SK-N-SH (cell line): ENCODE results near the gene ARAF. TPM values are rescaled to one million over a fixed set of nuclear protein-coding genes. Genes with fewer than 3 reads are reported as not detected.

Experiments
- CTCF ChIA-PET: fragments of 300-600, 350-600 bp; formaldehyde crosslinking; extraction: SDS; loops from one replicate; lab custom pipeline; 2021; lab: Yijun Ruan, JAX
- POLR2A ChIA-PET: fragments of 350-600 bp; sonication (Branson Sonifier 250); formaldehyde crosslinking; extraction: SDS; loops from one replicate; lab custom pipeline; 2020; ENCODE audit warnings: antibody characterized with exemption, inconsistent platforms; lab: Yijun Ruan, JAX
- DNase-seq: peaks from one replicate; pipeline ENCODE4 v3.0.0; 2012
- H2AFZ ChIP-seq: fragments of 200-600 bp; sonication (generic); 2 replicates; pipeline ENCODE4 v1.8.1; 2016; ENCODE audit warnings: antibody characterized with exemption, mild to moderate bottlenecking, low read depth
- H3F3A ChIP-seq: fragments of 200-600 bp; sonication (generic); replicated peaks from 2 replicates; pipeline ENCODE3; 2016; ENCODE audit warnings: antibody characterized with exemption, mild to moderate bottlenecking; ENCODE audit not compliant: insufficient read depth
- H3K27ac ChIP-seq, 2 experiments: fragments of 200-500 bp in 1 of 2; fragments of 200-600 bp in 1 of 2; sonication (Bioruptor generic) in 1 of 2; sonication (generic), shearing (Covaris generic) in 1 of 2; 2 replicates each; pipeline versions ENCODE4 v1.5.1 to v1.6.1; 2014 to 2016; ENCODE audit warnings: low read depth in 2 of 2, inconsistent platforms in 1 of 2, low read length in 1 of 2, mild to moderate bottlenecking in 1 of 2, mixed read lengths in 1 of 2
- H3K27me3 ChIP-seq: fragments of 200-600 bp; sonication (generic), shearing (Covaris generic); 2 replicates; pipeline ENCODE4 v1.6.1; 2016; ENCODE audit warnings: mixed run types; ENCODE audit not compliant: insufficient read depth
- H3K36me3 ChIP-seq, 2 experiments: fragments of 200-500 bp in 1 of 2; fragments of 200-600 bp in 1 of 2; sonication (Bioruptor generic) in 1 of 2; sonication (generic) in 1 of 2; replicated peaks in 1 of 2; 2 replicates each; pipeline versions ENCODE3 to v1.5.1; 2014 to 2016; ENCODE audit warnings: low read length in 1 of 2, mild to moderate bottlenecking in 1 of 2; ENCODE audit not compliant: insufficient read depth in 2 of 2, control insufficient read depth in 1 of 2
- H3K4me1 ChIP-seq, 2 experiments: fragments of 200-500 bp in 1 of 2; fragments of 200-600 bp in 1 of 2; sonication (Bioruptor generic) in 1 of 2; sonication (generic), shearing (Covaris generic) in 1 of 2; 2 replicates each; pipeline versions ENCODE4 v1.5.1 to v1.6.1; 2014 to 2016; ENCODE audit warnings: low read depth in 1 of 2, low read length in 1 of 2, mixed run types in 1 of 2; ENCODE audit not compliant: insufficient read depth in 2 of 2, control insufficient read depth in 1 of 2
- H3K4me2 ChIP-seq: fragments of 200-600 bp; sonication (generic), shearing (Covaris generic); 2 replicates; pipeline ENCODE4 v1.6.1; 2017; ENCODE audit warnings: mixed run types
- H3K4me3 ChIP-seq, 2 experiments: fragments of 200-500 bp in 1 of 2; fragments of 200-600 bp in 1 of 2; sonication (Bioruptor generic) in 1 of 2; sonication (generic), shearing (Covaris generic) in 1 of 2; 2 replicates each; pipeline versions ENCODE4 v1.5.1 to v1.8.1; 2014 to 2016; ENCODE audit warnings: low read depth in 2 of 2, inconsistent platforms in 1 of 2, low read length in 1 of 2, mild to moderate bottlenecking in 1 of 2, mixed read lengths in 1 of 2, moderate library complexity in 1 of 2
- H3K79me2 ChIP-seq: fragments of 200-600 bp; sonication (generic); 2 replicates; pipeline ENCODE4 v1.8.1; 2017; ENCODE audit warnings: mild to moderate bottlenecking; ENCODE audit not compliant: insufficient read depth
- H3K9ac ChIP-seq: fragments of 200-600 bp; sonication (generic); 2 replicates; pipeline ENCODE4 v1.6.1; 2017; ENCODE audit warnings: mixed run types
- H3K9me2 ChIP-seq: fragments of 200-600 bp; sonication (generic); 2 replicates; pipeline ENCODE4 v1.6.1; 2017; ENCODE audit warnings: mixed run types
- H3K9me3 ChIP-seq: fragments of 200-600 bp; sonication (generic); 2 replicates; pipeline ENCODE4 v1.6.1; 2017; ENCODE audit warnings: mixed run types, mild to moderate bottlenecking, moderate library complexity
- H4K20me1 ChIP-seq: fragments of 200-600 bp; sonication (generic); 2 replicates; pipeline ENCODE4 v1.6.1; 2017; ENCODE audit warnings: mild to moderate bottlenecking, mixed run types; ENCODE audit not compliant: insufficient read depth
- CHD2 ChIP-seq: fragments of 150-350 bp; IDR thresholded peaks from 2 replicates; pipeline ENCODE4 v1.6.1; 2018; ENCODE audit warnings: low read length; ENCODE audit not compliant: partially characterized antibody
- GABPA ChIP-seq: IDR thresholded peaks from 2 replicates; pipeline ENCODE4 v1.4.0; 2012; ENCODE audit warnings: low read depth, mild to moderate bottlenecking
- MEF2A ChIP-seq: IDR thresholded peaks from 2 replicates; pipeline ENCODE4 v1.4.0; 2012; ENCODE audit warnings: low read depth, borderline replicate concordance
- NFIC ChIP-seq: IDR thresholded peaks from 2 replicates; pipeline ENCODE4 v1.4.0; 2012; ENCODE audit warnings: borderline replicate concordance
- RAD21 ChIP-seq: IDR thresholded peaks from 2 replicates; pipeline ENCODE4 v1.6.1; 2012; ENCODE audit warnings: mild to moderate bottlenecking, low read length
- REST ChIP-seq: IDR thresholded peaks from 2 replicates; pipeline ENCODE4 v1.6.1; 2012; ENCODE audit warnings: mild to moderate bottlenecking, low read depth, low read length, moderate library complexity
- RFX5 ChIP-seq: IDR thresholded peaks from 2 replicates; pipeline ENCODE4 v1.6.1; 2012; ENCODE audit warnings: mild to moderate bottlenecking, improper control_type of control experiment, low read length
- SMC3 ChIP-seq: IDR thresholded peaks from 2 replicates; pipeline ENCODE4 v1.6.1; 2012; ENCODE audit warnings: low read depth, low read length, improper control_type of control experiment
- WGBS: methylation state at CpG from one replicate; pipeline ENCODE4 v1.1.6; 2017; ENCODE audit warnings: low lambda C conversion rate; 5-methylcytosine and 5-hydroxymethylcytosine counted together
- polyA plus RNA-seq, 3 experiments: library from polyadenylated mRNA; depleted of rRNA; stranded (reverse); fragments of >200 nt; gene quantifications; 2 replicates each; pipeline ENCODE4 v1.2.3, GENCODE V29; 2012
- TF ChIP-seq, protein P1 (sequence below): IDR thresholded peaks from 2 replicates; pipeline ENCODE4 v1.4.0; 2012; ENCODE audit warnings: low read depth, borderline replicate concordance

Gene ARAF
- polyA plus RNA-seq, 1 of the 3 experiments (the other 2 are of a cell fraction), result 48.6 TPM

GRCh38 chrX:47579537-47579936 is 18.5 kb downstream of the ARAF start:
- H3K36me3 ChIP-seq, result no peaks in the 10 kb centered on the region
- H2AFZ ChIP-seq, result no peak overlapping the region
- CTCF ChIA-PET, result no interaction called here
- H3K9me3 ChIP-seq, result no peaks in the 10 kb centered on the region
- peaks cover 0 to 2% of the 10 kb centered on the region in 2 experiments; a peak in 1 of 4 replicates for H3K4me1 ChIP-seq
- peaks cover 8% of the 10 kb centered on the region for H3F3A ChIP-seq
- no peaks in the 10 kb centered on the region for H4K20me1 ChIP-seq
- no peaks in the 10 kb centered on the region for H3K9me2 ChIP-seq
- H3K27ac ChIP-seq, result no peak overlapping the region
- no peak for TF ChIP-seq CHD2
- TF ChIP-seq RAD21, result no peak
- TF ChIP-seq MEF2A, result no peak
- TF ChIP-seq SMC3, result no peak
- TF ChIP-seq GABPA, result no peak
- no peak for TF ChIP-seq NFIC
- TF ChIP-seq, protein P1, sequence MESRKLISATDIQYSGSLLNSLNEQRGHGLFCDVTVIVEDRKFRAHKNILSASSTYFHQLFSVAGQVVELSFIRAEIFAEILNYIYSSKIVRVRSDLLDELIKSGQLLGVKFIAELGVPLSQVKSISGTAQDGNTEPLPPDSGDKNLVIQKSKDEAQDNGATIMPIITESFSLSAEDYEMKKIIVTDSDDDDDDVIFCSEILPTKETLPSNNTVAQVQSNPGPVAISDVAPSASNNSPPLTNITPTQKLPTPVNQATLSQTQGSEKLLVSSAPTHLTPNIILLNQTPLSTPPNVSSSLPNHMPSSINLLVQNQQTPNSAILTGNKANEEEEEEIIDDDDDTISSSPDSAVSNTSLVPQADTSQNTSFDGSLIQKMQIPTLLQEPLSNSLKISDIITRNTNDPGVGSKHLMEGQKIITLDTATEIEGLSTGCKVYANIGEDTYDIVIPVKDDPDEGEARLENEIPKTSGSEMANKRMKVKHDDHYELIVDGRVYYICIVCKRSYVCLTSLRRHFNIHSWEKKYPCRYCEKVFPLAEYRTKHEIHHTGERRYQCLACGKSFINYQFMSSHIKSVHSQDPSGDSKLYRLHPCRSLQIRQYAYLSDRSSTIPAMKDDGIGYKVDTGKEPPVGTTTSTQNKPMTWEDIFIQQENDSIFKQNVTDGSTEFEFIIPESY, result no peak
- TF ChIP-seq RFX5, result no peak
- TF ChIP-seq REST, result no peak
- H3K27me3 ChIP-seq, result no peaks in the 10 kb centered on the region; the same call in 1 of the 2 replicates
- no peak overlapping the region for H3K4me2 ChIP-seq
- WGBS, result 27% methylated on average over 9 of the region's 9 CpGs
- POLR2A ChIA-PET, result no interaction called here
- H3K9ac ChIP-seq, result no peak overlapping the region
- no peak for DNase-seq
- H3K4me3 ChIP-seq, result no peak overlapping the region
- H3K79me2 ChIP-seq, result peaks cover 13% of the 10 kb centered on the region; the same call in 1 of the 2 replicates
